Vagina (tissue), 2 donors: ENCODE data around the gene PHIP. TPM values are rescaled to one million over a fixed set of nuclear protein-coding genes. Genes with fewer than 3 reads are reported as not detected.

ENCODE experiments used
- DNase-seq, 2 donors: peaks; one replicate each; pipeline ENCODE4 v3.0.0-alpha.2; 2017; ENCODE audit errors: extremely low spot score in 2 of 2
- H3K27ac ChIP-seq: fragments of 200-600 bp; sonication (generic); one replicate; pipeline ENCODE4 v1.5.1; 2019
- H3K27me3 ChIP-seq: fragments of 200-600 bp; sonication (generic); one replicate; pipeline ENCODE4 v1.5.1; 2019
- H3K36me3 ChIP-seq, 2 donors: fragments of 200-600 bp; sonication (generic); one replicate each; pipeline ENCODE4 v1.5.1; 2017 to 2019
- H3K4me1 ChIP-seq: fragments of 200-600 bp; sonication (generic); one replicate; pipeline ENCODE4 v1.5.1; 2019
- H3K4me3 ChIP-seq, 2 donors: fragments of 200-600 bp; sonication (generic); 1 replicate in 1 of 2; 2 replicates in 1 of 2; pipeline ENCODE4 v1.5.1; 2016 to 2019
- H3K9me3 ChIP-seq: fragments of 200-600 bp; sonication (generic); one replicate; pipeline ENCODE4 v1.5.1; 2019
- CTCF ChIP-seq, 3 experiments: fragments of 450-650 bp in 2 of 3; fragments of 200-600 bp in 1 of 3; sonication (generic) in 1 of 3; IDR thresholded peaks; one replicate each; pipeline ENCODE4 v1.5.1; 2017 to 2019; ENCODE audit warnings: antibody characterized with exemption in 3 of 3, mild to moderate bottlenecking in 2 of 3, moderate library complexity in 2 of 3
- POLR2A ChIP-seq, 2 donors: fragments of 450-650 bp; IDR thresholded peaks; one replicate each; pipeline ENCODE4 v1.6.1; 2017; ENCODE audit warnings: antibody characterized with exemption in 2 of 2, mild to moderate bottlenecking in 2 of 2, moderate library complexity in 2 of 2
- POLR2AphosphoS5 ChIP-seq, 2 donors: sonication (generic); formaldehyde crosslinking; IDR thresholded peaks; one replicate each; pipeline ENCODE4 v1.9.0; 2017; ENCODE audit warnings: antibody characterized with exemption in 2 of 2, mild to moderate bottlenecking in 2 of 2, low read depth in 1 of 2; ENCODE audit not compliant: insufficient read depth in 1 of 2
- intact Hi-C: fragments of 100-400 bp; cut with DNase I; formaldehyde crosslinking; loops from one replicate; pipeline ENCODE4 v1.15.1; 2023
- total RNA-seq: library from RNA; depleted of rRNA; stranded (reverse); fragments of >200 nt; gene quantifications from one replicate; pipeline ENCODE4 v1.2.3, GENCODE V29; 2016

PHIP gene
- 32.9 TPM for total RNA-seq

DNA sequence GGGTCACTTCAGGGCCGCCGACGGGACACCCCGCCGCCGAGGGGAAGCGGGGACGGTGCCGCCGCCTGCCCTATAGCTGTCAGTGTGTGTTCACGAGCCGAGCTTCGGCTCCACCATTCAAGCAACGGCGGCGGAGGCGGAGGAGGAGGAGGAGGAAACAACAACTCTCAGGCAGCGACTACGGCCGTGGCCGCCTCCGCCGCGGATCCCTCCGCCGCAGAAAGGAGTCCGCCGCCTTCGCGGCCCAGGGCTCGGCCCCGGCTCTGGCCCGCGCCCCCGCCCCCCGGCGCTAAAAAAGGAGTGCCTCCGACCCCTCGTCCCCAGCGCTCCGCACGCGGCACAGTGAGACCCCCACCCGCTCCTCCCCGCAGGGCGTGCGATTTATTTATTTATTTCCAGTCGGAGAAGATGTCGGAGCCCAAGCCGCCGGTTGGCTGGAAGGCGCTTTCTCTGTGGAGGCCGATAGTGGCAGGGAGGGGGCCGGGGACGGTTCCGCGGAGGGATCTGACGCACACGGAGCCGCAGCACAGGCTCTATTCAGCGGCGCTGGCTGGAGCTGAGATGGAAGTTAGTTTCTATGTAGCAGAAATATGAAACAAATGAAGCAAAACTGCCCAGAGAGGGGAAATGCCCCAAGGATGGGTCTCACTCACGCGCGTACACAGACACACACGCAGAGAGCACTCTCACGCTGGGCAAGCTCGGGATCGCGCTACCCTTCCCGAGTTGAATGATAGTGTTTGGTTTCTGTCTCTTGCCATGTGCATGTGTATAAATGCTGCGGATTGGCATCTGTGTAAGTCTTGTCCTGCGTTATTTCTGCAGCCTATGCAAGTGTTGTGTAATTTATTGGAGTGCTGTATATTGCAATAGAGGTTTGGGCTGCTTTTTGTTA, at the start of gene PHIP:
TSS of gene PHIP (minus strand) at position 180 of the 895 bp plus-strand sequence. CDS start 186 bp downstream, outside the sequence.
- TF ChIP-seq POLR2A (IDR thresholded peaks at IDR 0.05) (peak in 1 of 2 donors; percentile 57), POLR2AphosphoS5 (IDR thresholded peaks at IDR 0.05; ENCODE audit: insufficient read depth in 1 of 2, low read depth in 1 of 2) (peak in 1 of 2 donors; percentile 88), CTCF (IDR thresholded peaks at IDR 0.05) (no peak)
- peak within 1 kb of the TSS; percentile 99 for H3K27ac ChIP-seq
- peak in 1 of 2 donors; percentile 96 for DNase-seq
- no peaks in the 10 kb centered on the region for H3K36me3 ChIP-seq
- H3K4me1 ChIP-seq = peaks cover 34% of the 10 kb centered on the region
- intact Hi-C loops = loop anchor here (5.0 kb wide), 1 partner anchor 154 kb away; the partner anchor contains the start of gene HMGN3
- H3K9me3 ChIP-seq = no peaks in the 10 kb centered on the region
- H3K27me3 ChIP-seq = no peaks in the 10 kb centered on the region
- H3K4me3 ChIP-seq = peak within 1 kb of the TSS; percentile 85 to 92

- H3K27ac ChIP-seq = no peak overlapping the region
- intact Hi-C loops = no loop called here
- H3K27me3 ChIP-seq = no peaks in the 10 kb centered on the region
- TF ChIP-seq CTCF (IDR thresholded peaks at IDR 0.05) = no peak
- TF ChIP-seq POLR2AphosphoS5 (IDR thresholded peaks at IDR 0.05; ENCODE audit: insufficient read depth in 1 of 2, low read depth in 1 of 2) = no peak
- TF ChIP-seq POLR2A (IDR thresholded peaks at IDR 0.05) = no peak
- H3K9me3 ChIP-seq = no peaks in the 10 kb centered on the region
- no peaks in the 10 kb centered on the region for H3K4me1 ChIP-seq
- H3K36me3 ChIP-seq = no peaks in the 10 kb centered on the region
- no peak for DNase-seq
- no peak overlapping the region for H3K4me3 ChIP-seq
Observed at GRCh38 chr6:79127660-79128059, 49.6 kb upstream of the PHIP start.

GRCh38 chr6:79119217-79119616, 41.2 kb upstream of the PHIP start:
- TF ChIP-seq CTCF (IDR thresholded peaks at IDR 0.05) (no peak), POLR2A (IDR thresholded peaks at IDR 0.05) (no peak), POLR2AphosphoS5 (IDR thresholded peaks at IDR 0.05; ENCODE audit: insufficient read depth in 1 of 2, low read depth in 1 of 2) (no peak)
- Histone ChIP-seq H3K4me3 (no peak overlapping the region), H3K4me1 (no peaks in the 10 kb centered on the region), H3K9me3 (no peaks in the 10 kb centered on the region), H3K27me3 (no peaks in the 10 kb centered on the region), H3K36me3 (no peaks in the 10 kb centered on the region), H3K27ac (no peak overlapping the region)
- no peak for DNase-seq
- intact Hi-C loops = no loop called here

- Histone ChIP-seq H3K27ac (no peak overlapping the region), H3K27me3 (no peaks in the 10 kb centered on the region), H3K4me3 (no peak overlapping the region), H3K36me3 (no peaks in the 10 kb centered on the region), H3K9me3 (no peaks in the 10 kb centered on the region), H3K4me1 (no peaks in the 10 kb centered on the region)
- intact Hi-C loops = no loop called here
- no peak for DNase-seq
- TF ChIP-seq CTCF (IDR thresholded peaks at IDR 0.05) (no peak), POLR2AphosphoS5 (IDR thresholded peaks at IDR 0.05; ENCODE audit: insufficient read depth in 1 of 2, low read depth in 1 of 2) (no peak), POLR2A (IDR thresholded peaks at IDR 0.05) (no peak)
Observed at GRCh38 chr6:79117752-79118151, 39.7 kb upstream of the PHIP start.
